Esophagus squamous epithelium (tissue), 4 donors: ENCODE results near the gene DYNC2H1.

Source experiments
- POLR2A ChIP-seq, 4 donors: fragments of 450-650 bp; IDR thresholded peaks; one replicate each; pipeline ENCODE4 v1.6.1; 2017; ENCODE audit warnings: antibody characterized with exemption in 4 of 4, mild to moderate bottlenecking in 4 of 4, moderate library complexity in 3 of 4
- TF ChIP-seq, protein P1 (sequence below), 6 experiments: fragments of 450-650 bp in 4 of 6; fragments of 200-600 bp in 2 of 6; sonication (generic) in 2 of 6; IDR thresholded peaks; one replicate each; pipeline ENCODE4 v1.5.1; 2016 to 2019; ENCODE audit warnings: antibody characterized with exemption in 6 of 6, mild to moderate bottlenecking in 4 of 6, moderate library complexity in 4 of 6

DNA sequence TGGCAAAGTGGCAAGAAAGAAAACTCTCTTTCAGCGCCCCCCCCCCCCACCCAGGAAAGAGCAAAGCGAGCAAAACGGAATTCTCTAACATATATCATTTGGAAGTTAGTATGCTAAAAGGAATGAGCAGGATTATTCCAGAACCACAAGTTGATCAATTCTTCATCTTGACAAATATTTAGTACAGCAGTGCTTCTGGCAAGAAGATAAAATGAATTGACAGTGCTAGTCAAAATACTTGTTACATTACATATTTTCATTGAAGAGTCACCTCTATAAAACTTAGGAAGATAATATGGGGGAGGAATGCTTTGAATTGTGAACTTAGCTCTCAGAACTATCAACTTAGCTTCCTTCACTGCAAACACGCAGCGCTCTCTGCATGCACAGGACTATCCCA is 377.4 kb downstream of the DYNC2H1 start:
- TF ChIP-seq, protein P1, sequence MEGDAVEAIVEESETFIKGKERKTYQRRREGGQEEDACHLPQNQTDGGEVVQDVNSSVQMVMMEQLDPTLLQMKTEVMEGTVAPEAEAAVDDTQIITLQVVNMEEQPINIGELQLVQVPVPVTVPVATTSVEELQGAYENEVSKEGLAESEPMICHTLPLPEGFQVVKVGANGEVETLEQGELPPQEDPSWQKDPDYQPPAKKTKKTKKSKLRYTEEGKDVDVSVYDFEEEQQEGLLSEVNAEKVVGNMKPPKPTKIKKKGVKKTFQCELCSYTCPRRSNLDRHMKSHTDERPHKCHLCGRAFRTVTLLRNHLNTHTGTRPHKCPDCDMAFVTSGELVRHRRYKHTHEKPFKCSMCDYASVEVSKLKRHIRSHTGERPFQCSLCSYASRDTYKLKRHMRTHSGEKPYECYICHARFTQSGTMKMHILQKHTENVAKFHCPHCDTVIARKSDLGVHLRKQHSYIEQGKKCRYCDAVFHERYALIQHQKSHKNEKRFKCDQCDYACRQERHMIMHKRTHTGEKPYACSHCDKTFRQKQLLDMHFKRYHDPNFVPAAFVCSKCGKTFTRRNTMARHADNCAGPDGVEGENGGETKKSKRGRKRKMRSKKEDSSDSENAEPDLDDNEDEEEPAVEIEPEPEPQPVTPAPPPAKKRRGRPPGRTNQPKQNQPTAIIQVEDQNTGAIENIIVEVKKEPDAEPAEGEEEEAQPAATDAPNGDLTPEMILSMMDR (IDR thresholded peaks at IDR 0.05), result no peak
- TF ChIP-seq POLR2A (IDR thresholded peaks at IDR 0.05), result no peak
